Sigmoid colon (tissue), 3 donors: ENCODE results near the gene CTIF.

ENCODE experiments used
- CTCF ChIP-seq, 4 experiments: fragments of 450-650 bp in 3 of 4; fragments of 200-600 bp in 1 of 4; IDR thresholded peaks; one replicate each; pipeline ENCODE4 v1.5.1; 2016 to 2019; ENCODE audit warnings: antibody characterized with exemption in 4 of 4, mild to moderate bottlenecking in 3 of 4, moderate library complexity in 2 of 4
- POLR2A ChIP-seq, 2 donors: fragments of 450-650 bp; IDR thresholded peaks; one replicate each; pipeline ENCODE4 v1.6.1; 2016; ENCODE audit warnings: antibody characterized with exemption in 2 of 2, mild to moderate bottlenecking in 2 of 2, moderate library complexity in 2 of 2

GRCh38 chr18:48720655-48721025 is 181.8 kb downstream of the CTIF start:
- TF ChIP-seq POLR2A (IDR thresholded peaks at IDR 0.05) (no peak), CTCF (IDR thresholded peaks at IDR 0.05) (no peak)
